Measurements from ENCODE around the gene KLK1. TPM values are rescaled to one million over a fixed set of nuclear protein-coding genes. Genes with fewer than 3 reads are reported as not detected.

KLK1 gene
- polyA plus RNA-seq, 1 donor from 2014 or later: not detected

DNA sequence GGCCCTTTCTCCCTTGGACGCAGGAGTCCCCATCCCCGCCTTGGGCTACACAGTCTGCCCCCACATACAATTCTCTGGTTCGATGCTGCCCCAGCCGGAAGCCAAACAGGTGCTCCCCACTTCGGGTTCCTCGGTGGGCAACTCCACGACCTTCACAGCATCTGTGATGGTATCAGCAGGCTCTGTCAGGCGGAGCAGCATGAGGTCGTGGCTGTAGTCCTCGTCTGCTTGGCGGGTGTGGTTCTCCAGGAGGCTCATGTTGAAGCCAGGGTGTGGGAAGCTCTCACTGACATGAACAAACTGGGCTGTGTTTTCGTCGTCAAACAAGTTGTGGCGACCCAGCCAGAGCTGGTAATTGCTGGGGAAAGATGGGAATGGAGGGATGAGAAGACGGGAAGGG is 3.5 kb downstream of the KLK1 start:
- Histone ChIP-seq H3K36me3 (ENCODE audit: insufficient read depth, low read length) (no peaks in the 10 kb centered on the region), H2AFZ (ENCODE audit: low read depth, low read length) (no peak overlapping the region), H3K4me2 (ENCODE audit: low read length) (no peak overlapping the region), H3K4me3 (ENCODE audit: low read length) (no peak overlapping the region), H3K27ac (ENCODE audit: low read length) (no peak overlapping the region), H3K27me3 (ENCODE audit: insufficient read depth, low read depth, low read length) (peaks cover 62% of the 10 kb centered on the region), H4K20me1 (ENCODE audit: insufficient read depth) (no peaks in the 10 kb centered on the region), H3K9ac (ENCODE audit: low read length) (no peak overlapping the region), H3K79me2 (replicated peaks; ENCODE audit: insufficient read depth, low read length) (no peaks in the 10 kb centered on the region), H3F3A (ENCODE audit: insufficient read depth, low read length, poor library complexity, severe bottlenecking) (no peaks in the 10 kb centered on the region), H3K9me3 (ENCODE audit: low read length) (no peaks in the 10 kb centered on the region), H3K9me2 (ENCODE audit: insufficient read depth, low read length) (no peaks in the 10 kb centered on the region)
- TF ChIP-seq, protein P1, sequence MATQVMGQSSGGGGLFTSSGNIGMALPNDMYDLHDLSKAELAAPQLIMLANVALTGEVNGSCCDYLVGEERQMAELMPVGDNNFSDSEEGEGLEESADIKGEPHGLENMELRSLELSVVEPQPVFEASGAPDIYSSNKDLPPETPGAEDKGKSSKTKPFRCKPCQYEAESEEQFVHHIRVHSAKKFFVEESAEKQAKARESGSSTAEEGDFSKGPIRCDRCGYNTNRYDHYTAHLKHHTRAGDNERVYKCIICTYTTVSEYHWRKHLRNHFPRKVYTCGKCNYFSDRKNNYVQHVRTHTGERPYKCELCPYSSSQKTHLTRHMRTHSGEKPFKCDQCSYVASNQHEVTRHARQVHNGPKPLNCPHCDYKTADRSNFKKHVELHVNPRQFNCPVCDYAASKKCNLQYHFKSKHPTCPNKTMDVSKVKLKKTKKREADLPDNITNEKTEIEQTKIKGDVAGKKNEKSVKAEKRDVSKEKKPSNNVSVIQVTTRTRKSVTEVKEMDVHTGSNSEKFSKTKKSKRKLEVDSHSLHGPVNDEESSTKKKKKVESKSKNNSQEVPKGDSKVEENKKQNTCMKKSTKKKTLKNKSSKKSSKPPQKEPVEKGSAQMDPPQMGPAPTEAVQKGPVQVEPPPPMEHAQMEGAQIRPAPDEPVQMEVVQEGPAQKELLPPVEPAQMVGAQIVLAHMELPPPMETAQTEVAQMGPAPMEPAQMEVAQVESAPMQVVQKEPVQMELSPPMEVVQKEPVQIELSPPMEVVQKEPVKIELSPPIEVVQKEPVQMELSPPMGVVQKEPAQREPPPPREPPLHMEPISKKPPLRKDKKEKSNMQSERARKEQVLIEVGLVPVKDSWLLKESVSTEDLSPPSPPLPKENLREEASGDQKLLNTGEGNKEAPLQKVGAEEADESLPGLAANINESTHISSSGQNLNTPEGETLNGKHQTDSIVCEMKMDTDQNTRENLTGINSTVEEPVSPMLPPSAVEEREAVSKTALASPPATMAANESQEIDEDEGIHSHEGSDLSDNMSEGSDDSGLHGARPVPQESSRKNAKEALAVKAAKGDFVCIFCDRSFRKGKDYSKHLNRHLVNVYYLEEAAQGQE (IDR thresholded peaks at IDR 0.05; ENCODE audit: borderline replicate concordance): no peak
- no peak for TF ChIP-seq RAD21 (conservative IDR thresholded peaks at IDR 0.05)
- no peak for TF ChIP-seq TAF1 (IDR thresholded peaks at IDR 0.05; ENCODE audit: low read depth)
- TF ChIP-seq SMC3 (conservative IDR thresholded peaks at IDR 0.05; ENCODE audit: poor library complexity): no peak
- no peak for TF ChIP-seq MXI1 (conservative IDR thresholded peaks at IDR 0.05; ENCODE audit: poor library complexity, severe bottlenecking)
- no peak for TF ChIP-seq EZH2 (IDR thresholded peaks at IDR 0.05; ENCODE audit: borderline replicate concordance, insufficient read depth, low read length, poor library complexity, severe bottlenecking)
- no peak for TF ChIP-seq EP300 (conservative IDR thresholded peaks at IDR 0.05; ENCODE audit: poor library complexity, severe bottlenecking)
- no peak for TF ChIP-seq POLR2AphosphoS5 (IDR thresholded peaks at IDR 0.05)
- TF ChIP-seq, protein P2, sequence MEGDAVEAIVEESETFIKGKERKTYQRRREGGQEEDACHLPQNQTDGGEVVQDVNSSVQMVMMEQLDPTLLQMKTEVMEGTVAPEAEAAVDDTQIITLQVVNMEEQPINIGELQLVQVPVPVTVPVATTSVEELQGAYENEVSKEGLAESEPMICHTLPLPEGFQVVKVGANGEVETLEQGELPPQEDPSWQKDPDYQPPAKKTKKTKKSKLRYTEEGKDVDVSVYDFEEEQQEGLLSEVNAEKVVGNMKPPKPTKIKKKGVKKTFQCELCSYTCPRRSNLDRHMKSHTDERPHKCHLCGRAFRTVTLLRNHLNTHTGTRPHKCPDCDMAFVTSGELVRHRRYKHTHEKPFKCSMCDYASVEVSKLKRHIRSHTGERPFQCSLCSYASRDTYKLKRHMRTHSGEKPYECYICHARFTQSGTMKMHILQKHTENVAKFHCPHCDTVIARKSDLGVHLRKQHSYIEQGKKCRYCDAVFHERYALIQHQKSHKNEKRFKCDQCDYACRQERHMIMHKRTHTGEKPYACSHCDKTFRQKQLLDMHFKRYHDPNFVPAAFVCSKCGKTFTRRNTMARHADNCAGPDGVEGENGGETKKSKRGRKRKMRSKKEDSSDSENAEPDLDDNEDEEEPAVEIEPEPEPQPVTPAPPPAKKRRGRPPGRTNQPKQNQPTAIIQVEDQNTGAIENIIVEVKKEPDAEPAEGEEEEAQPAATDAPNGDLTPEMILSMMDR (IDR thresholded peaks at IDR 0.05; ENCODE audit: poor library complexity, severe bottlenecking): no peak

DNA sequence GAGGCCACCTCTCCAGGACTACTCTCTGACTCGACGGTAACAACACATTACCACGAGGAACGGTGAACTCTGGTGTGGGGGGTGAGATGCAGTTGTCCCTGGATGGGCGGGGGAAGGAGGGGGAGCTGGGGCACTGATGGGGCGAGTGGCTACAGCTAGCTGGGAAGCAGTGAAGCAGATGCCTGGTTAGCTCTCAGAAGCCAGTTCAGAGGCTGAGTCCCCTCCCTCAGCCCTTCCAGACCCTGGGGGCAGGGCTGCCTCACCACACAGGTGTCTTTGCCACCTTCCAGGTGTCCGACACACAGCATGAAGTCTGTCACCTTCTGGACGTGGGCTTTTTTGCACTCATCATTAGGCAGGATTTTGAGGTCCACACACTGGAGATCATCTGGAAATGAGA is 4.0 kb downstream of the KLK1 start:
- H4K20me1 ChIP-seq (ENCODE audit: insufficient read depth): no peaks in the 10 kb centered on the region
- H3K4me2 ChIP-seq (ENCODE audit: low read length): no peak overlapping the region
- H3K36me3 ChIP-seq (ENCODE audit: insufficient read depth, low read length): no peaks in the 10 kb centered on the region
- H3K9me3 ChIP-seq (ENCODE audit: low read length): no peaks in the 10 kb centered on the region
- TF ChIP-seq, protein P2 (IDR thresholded peaks at IDR 0.05; ENCODE audit: poor library complexity, severe bottlenecking): no peak
- TF ChIP-seq POLR2AphosphoS5 (IDR thresholded peaks at IDR 0.05) (no peak), MXI1 (conservative IDR thresholded peaks at IDR 0.05; ENCODE audit: poor library complexity, severe bottlenecking) (no peak), TAF1 (IDR thresholded peaks at IDR 0.05; ENCODE audit: low read depth) (no peak), SMC3 (conservative IDR thresholded peaks at IDR 0.05; ENCODE audit: poor library complexity) (no peak), RAD21 (conservative IDR thresholded peaks at IDR 0.05) (no peak), EZH2 (IDR thresholded peaks at IDR 0.05; ENCODE audit: borderline replicate concordance, insufficient read depth, low read length, poor library complexity, severe bottlenecking) (no peak), EP300 (conservative IDR thresholded peaks at IDR 0.05; ENCODE audit: poor library complexity, severe bottlenecking) (no peak)
- TF ChIP-seq, protein P1 (IDR thresholded peaks at IDR 0.05; ENCODE audit: borderline replicate concordance): no peak
- no peak overlapping the region for H2AFZ ChIP-seq (ENCODE audit: low read depth, low read length)
- no peak overlapping the region for H3K27ac ChIP-seq (ENCODE audit: low read length)
- H3F3A ChIP-seq (ENCODE audit: insufficient read depth, low read length, poor library complexity, severe bottlenecking): no peaks in the 10 kb centered on the region
- H3K79me2 ChIP-seq (replicated peaks; ENCODE audit: insufficient read depth, low read length): no peaks in the 10 kb centered on the region
- no peak overlapping the region for H3K4me3 ChIP-seq (ENCODE audit: low read length)
- peaks cover 62% of the 10 kb centered on the region for H3K27me3 ChIP-seq (ENCODE audit: insufficient read depth, low read depth, low read length)
- H3K9ac ChIP-seq (ENCODE audit: low read length): no peak overlapping the region
- no peaks in the 10 kb centered on the region for H3K9me2 ChIP-seq (ENCODE audit: insufficient read depth, low read length)

All from neural cell (in vitro differentiated cells).